ENCODE results near the gene TSNAX.

GRCh38 chr1:231517076-231517475 is 11.4 kb upstream of the TSNAX start:
- TF ChIP-seq POLR2AphosphoS5 (IDR thresholded peaks at IDR 0.05; ENCODE audit: low read depth, low read length) (no peak), SPI1 (IDR thresholded peaks at IDR 0.05; ENCODE audit: low read depth, low read length) (no peak), POLR2A (IDR thresholded peaks at IDR 0.05; ENCODE audit: low read depth, low read length) (no peak), TAF1 (IDR thresholded peaks at IDR 0.05; ENCODE audit: low read depth, low read length) (no peak)

Measured in GM12891 (cell line).